AG08396 (cell line): ENCODE results near the gene PDXDC1.
"Not testable (repeated sequence)": the region's sequence is repeated elsewhere in the genome, so short reads cannot be mapped to it uniquely, and the experiment has no call there.

Experiments used
- DNase-seq: peaks from one replicate; pipeline ENCODE4 v3.0.0; 2012; ENCODE audit warnings: low spot score, mixed read lengths

Gene PDXDC1

GRCh38 chr16:15066690-15067089 is 91.9 kb downstream of the PDXDC1 start:
- not testable (repeated sequence) for DNase-seq

- not testable (repeated sequence) for DNase-seq
These were observed 96.2 kb downstream of the PDXDC1 start for GRCh38 chr16:15071013-15071412.

GRCh38 chr16:15071916-15072769 is 97.3 kb downstream of the PDXDC1 start:
- DNase-seq: not testable (repeated sequence)

- no peak for DNase-seq
These were observed 98.3 kb downstream of the PDXDC1 start for GRCh38 chr16:15073101-15073500.

- DNase-seq: not testable (repeated sequence)
These were observed 101.3 kb downstream of the PDXDC1 start for GRCh38 chr16:15076161-15076560.

GRCh38 chr16:15080883-15081282 is 106.1 kb downstream of the PDXDC1 start:
- not testable (repeated sequence) for DNase-seq

- DNase-seq: not testable (repeated sequence)
These were observed 108.0 kb downstream of the PDXDC1 start for GRCh38 chr16:15082788-15083187.

GRCh38 chr16:15090663-15091269 is 115.9 kb downstream of the PDXDC1 start:
- DNase-seq: not testable (repeated sequence)

- not testable (repeated sequence) for DNase-seq
These were observed 118.7 kb downstream of the PDXDC1 start for GRCh38 chr16:15093571-15093954.

GRCh38 chr16:15093955-15094827 is 119.4 kb downstream of the PDXDC1 start, which contains the start of gene RRN3:
Gene RRN3 (minus strand): TSS chr16:15094272. CDS start chr16:15094233, 39 bp downstream.
- DNase-seq: peak; percentile 89

GRCh38 chr16:15096583-15096972 is 121.8 kb downstream of the PDXDC1 start:
- DNase-seq: not testable (repeated sequence)

GRCh38 chr16:15099366-15099909 is 124.6 kb downstream of the PDXDC1 start:
- not testable (repeated sequence) for DNase-seq

- DNase-seq: not testable (repeated sequence)
These were observed 125.7 kb downstream of the PDXDC1 start for GRCh38 chr16:15100372-15100987.

- not testable (repeated sequence) for DNase-seq
These were observed 153.0 kb downstream of the PDXDC1 start for GRCh38 chr16:15127641-15128425.

GRCh38 chr16:15130256-15130932 is 155.6 kb downstream of the PDXDC1 start:
- DNase-seq: not testable (repeated sequence)

- DNase-seq: not testable (repeated sequence)
These were observed 156.3 kb downstream of the PDXDC1 start for GRCh38 chr16:15130943-15131700.

- not testable (repeated sequence) for DNase-seq
These were observed 158.0 kb downstream of the PDXDC1 start for GRCh38 chr16:15132719-15133428.

- DNase-seq: not testable (repeated sequence)
These were observed 158.7 kb downstream of the PDXDC1 start for GRCh38 chr16:15133554-15133953.
